Hepatocyte (in vitro differentiated cells): ENCODE results near the gene SSBP3.

Experiments used
- EZH2 ChIP-seq: fragments of 200-600 bp; sonication (generic); IDR thresholded peaks from 2 replicates; pipeline ENCODE4 v1.6.1; 2016; ENCODE audit warnings: antibody characterized with exemption, mild to moderate bottlenecking, borderline replicate concordance
- TF ChIP-seq, protein P1 (sequence below): fragments of 200-600 bp; sonication (generic); IDR thresholded peaks from 2 replicates; pipeline ENCODE4 v1.5.1; 2016; ENCODE audit warnings: antibody characterized with exemption, mild to moderate bottlenecking; ENCODE audit not compliant: poor library complexity

DNA sequence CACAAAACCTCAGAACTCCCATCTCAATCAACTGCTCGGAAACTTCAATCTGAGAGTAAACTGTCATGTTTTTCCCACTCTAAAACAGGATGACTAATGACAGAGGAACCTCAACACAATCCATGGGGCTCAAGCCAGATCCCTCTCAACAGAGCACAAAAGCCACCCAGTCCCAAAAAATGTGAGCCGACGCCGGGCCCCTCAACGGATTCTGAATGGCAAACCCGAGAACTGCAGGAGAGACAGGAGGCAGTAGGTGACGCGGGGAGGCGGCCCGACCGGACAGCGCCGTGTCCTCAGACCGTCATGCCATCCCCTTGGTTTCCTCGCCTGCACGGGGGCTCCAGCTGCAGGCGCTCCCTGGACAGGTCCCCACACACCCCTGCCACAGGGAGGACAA lies 53.4 kb downstream of the SSBP3 start:
- TF ChIP-seq, protein P1, sequence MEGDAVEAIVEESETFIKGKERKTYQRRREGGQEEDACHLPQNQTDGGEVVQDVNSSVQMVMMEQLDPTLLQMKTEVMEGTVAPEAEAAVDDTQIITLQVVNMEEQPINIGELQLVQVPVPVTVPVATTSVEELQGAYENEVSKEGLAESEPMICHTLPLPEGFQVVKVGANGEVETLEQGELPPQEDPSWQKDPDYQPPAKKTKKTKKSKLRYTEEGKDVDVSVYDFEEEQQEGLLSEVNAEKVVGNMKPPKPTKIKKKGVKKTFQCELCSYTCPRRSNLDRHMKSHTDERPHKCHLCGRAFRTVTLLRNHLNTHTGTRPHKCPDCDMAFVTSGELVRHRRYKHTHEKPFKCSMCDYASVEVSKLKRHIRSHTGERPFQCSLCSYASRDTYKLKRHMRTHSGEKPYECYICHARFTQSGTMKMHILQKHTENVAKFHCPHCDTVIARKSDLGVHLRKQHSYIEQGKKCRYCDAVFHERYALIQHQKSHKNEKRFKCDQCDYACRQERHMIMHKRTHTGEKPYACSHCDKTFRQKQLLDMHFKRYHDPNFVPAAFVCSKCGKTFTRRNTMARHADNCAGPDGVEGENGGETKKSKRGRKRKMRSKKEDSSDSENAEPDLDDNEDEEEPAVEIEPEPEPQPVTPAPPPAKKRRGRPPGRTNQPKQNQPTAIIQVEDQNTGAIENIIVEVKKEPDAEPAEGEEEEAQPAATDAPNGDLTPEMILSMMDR = no peak
- TF ChIP-seq EZH2 = no peak
